ENCODE measurements around the gene GRK7. TPM values are rescaled to one million over a fixed set of nuclear protein-coding genes. Genes with fewer than 3 reads are reported as not detected.

GRK7 gene
- polyA plus RNA-seq, 1 of the 3 experiments (the other 2 are of a cell fraction): not detected

DNA sequence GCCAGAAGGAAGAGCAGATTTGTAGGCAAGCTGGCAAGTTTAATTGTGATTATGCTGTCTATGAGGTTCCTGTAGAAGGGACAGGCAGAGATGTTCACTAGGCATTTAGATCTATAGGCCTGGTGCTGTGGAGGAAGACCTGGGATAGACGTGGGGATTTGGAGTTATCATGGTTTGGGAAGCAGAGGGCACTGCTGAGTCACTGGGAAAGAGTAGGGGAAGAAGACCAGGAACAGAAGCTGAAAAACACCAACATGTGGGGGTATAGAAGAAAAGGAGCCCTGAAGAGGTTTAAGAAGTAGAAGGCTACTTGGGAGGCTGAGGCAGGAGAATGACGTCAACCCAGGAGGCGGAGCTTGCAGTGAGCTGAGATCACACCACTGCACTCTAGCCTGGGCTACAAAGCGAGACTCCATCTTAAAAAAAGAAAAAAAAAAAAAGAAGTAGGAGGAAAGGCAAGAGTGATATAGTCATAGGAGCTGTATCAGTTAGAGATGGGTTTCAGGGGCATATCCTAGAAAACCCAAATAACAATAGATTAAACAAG, 19.3 kb downstream of the GRK7 start:
- Histone ChIP-seq H3K27ac (ENCODE audit: low read depth in 2 of 2, low read length in 1 of 2) (no peak overlapping the region), H3K9me3 (no peaks in the 10 kb centered on the region), H3K4me1 (ENCODE audit: control insufficient read depth in 1 of 2, insufficient read depth in 2 of 2, low read depth in 1 of 2, low read length in 1 of 2) (no peaks in the 10 kb centered on the region; a peak in 1 of 4 replicates), H3F3A (replicated peaks; ENCODE audit: insufficient read depth) (no peaks in the 10 kb centered on the region), H3K9me2 (no peaks in the 10 kb centered on the region), H3K4me2 (no peak overlapping the region), H3K9ac (no peak overlapping the region), H3K4me3 (ENCODE audit: low read depth in 2 of 2, low read length in 1 of 2) (no peak overlapping the region), H3K36me3 (replicated peaks in 1 of 2; ENCODE audit: control insufficient read depth in 1 of 2, insufficient read depth in 2 of 2, low read length in 1 of 2) (no peaks in the 10 kb centered on the region), H4K20me1 (ENCODE audit: insufficient read depth) (no peaks in the 10 kb centered on the region), H3K27me3 (ENCODE audit: insufficient read depth) (no peaks in the 10 kb centered on the region), H3K79me2 (ENCODE audit: insufficient read depth) (no peaks in the 10 kb centered on the region), H2AFZ (ENCODE audit: low read depth) (no peak overlapping the region)
- ChIA-PET POLR2A (no interaction called here), CTCF (interaction anchor here (1.2 kb wide), 1 partner anchor 146 kb away, joined by 3 read pairs; no protein-coding TSS in a partner anchor)
- WGBS (ENCODE audit: low lambda C conversion rate): 38% methylated on average over 4 of the region's 4 CpGs
- no peak for TF ChIP-seq YY1 (IDR thresholded peaks at IDR 0.05; ENCODE audit: low read depth)
- TF ChIP-seq, protein P1, sequence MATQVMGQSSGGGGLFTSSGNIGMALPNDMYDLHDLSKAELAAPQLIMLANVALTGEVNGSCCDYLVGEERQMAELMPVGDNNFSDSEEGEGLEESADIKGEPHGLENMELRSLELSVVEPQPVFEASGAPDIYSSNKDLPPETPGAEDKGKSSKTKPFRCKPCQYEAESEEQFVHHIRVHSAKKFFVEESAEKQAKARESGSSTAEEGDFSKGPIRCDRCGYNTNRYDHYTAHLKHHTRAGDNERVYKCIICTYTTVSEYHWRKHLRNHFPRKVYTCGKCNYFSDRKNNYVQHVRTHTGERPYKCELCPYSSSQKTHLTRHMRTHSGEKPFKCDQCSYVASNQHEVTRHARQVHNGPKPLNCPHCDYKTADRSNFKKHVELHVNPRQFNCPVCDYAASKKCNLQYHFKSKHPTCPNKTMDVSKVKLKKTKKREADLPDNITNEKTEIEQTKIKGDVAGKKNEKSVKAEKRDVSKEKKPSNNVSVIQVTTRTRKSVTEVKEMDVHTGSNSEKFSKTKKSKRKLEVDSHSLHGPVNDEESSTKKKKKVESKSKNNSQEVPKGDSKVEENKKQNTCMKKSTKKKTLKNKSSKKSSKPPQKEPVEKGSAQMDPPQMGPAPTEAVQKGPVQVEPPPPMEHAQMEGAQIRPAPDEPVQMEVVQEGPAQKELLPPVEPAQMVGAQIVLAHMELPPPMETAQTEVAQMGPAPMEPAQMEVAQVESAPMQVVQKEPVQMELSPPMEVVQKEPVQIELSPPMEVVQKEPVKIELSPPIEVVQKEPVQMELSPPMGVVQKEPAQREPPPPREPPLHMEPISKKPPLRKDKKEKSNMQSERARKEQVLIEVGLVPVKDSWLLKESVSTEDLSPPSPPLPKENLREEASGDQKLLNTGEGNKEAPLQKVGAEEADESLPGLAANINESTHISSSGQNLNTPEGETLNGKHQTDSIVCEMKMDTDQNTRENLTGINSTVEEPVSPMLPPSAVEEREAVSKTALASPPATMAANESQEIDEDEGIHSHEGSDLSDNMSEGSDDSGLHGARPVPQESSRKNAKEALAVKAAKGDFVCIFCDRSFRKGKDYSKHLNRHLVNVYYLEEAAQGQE (IDR thresholded peaks at IDR 0.05; ENCODE audit: low read depth, low read length): no peak
- DNase-seq: no peak

DNA sequence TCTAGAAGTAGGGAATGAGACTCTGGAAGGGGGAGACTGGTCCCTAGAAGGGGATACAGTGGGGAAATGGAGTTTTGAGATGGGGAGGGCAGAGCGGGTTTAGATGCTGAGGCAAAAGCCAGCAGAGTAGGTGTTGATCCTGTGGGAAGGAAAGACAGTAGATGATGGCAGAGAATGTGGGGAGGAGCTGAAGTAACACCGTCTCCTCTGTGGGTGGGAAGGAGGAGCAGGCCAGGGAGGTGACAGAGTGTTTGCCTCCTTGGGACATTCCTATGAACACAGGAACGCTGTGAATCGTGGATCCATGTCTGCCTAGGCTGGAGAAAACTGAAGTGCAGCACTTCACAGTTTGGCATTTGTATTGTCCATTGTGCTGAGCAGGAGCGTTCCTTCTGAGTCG, 20.4 kb downstream of the GRK7 start:
- ChIA-PET CTCF (no interaction called here), POLR2A (no interaction called here)

DNA sequence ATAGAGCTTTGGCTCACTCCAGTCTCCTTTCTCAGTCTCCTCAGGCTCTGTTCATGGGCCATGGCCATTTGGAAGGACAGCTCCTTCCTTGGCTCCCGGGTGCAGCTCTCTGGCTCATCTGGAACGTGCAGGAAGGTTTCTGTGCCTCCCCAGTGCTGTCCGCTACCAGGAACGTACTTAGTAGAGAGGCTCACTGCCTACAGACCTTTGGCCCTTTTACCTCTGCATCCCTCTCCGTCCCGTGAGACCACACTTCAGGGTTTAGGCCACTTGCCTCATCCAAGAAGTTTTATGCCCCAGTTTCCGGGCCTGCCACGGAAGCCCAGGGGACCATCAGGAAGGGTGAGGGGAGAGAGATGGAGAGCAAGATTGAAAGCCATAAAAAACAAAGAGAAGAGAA, 20.9 kb downstream of the GRK7 start:
- no peak for DNase-seq

More for the DNA sequence above, 20.4 kb downstream of the GRK7 start:
- H3F3A ChIP-seq (replicated peaks; ENCODE audit: insufficient read depth): no peaks in the 10 kb centered on the region
- 82% methylated on average over 6 of the region's 6 CpGs for WGBS (ENCODE audit: low lambda C conversion rate)
- no peaks in the 10 kb centered on the region for H3K79me2 ChIP-seq (ENCODE audit: insufficient read depth)
- no peak overlapping the region for H3K4me3 ChIP-seq (ENCODE audit: low read depth in 2 of 2, low read length in 1 of 2)
- no peak for TF ChIP-seq NRF1 (IDR thresholded peaks at IDR 0.05; ENCODE audit: low read depth, low read length)
- H3K27me3 ChIP-seq (ENCODE audit: insufficient read depth): no peaks in the 10 kb centered on the region
- no peaks in the 10 kb centered on the region for H3K36me3 ChIP-seq (replicated peaks in 1 of 2; ENCODE audit: control insufficient read depth in 1 of 2, insufficient read depth in 2 of 2, low read length in 1 of 2)
- no peak for DNase-seq
- H3K4me2 ChIP-seq: no peak overlapping the region
- H3K9me2 ChIP-seq: no peaks in the 10 kb centered on the region
- no peak overlapping the region for H3K9ac ChIP-seq
- no peaks in the 10 kb centered on the region for H4K20me1 ChIP-seq (ENCODE audit: insufficient read depth)
- no peak overlapping the region for H3K27ac ChIP-seq (ENCODE audit: low read depth in 2 of 2, low read length in 1 of 2)
- H3K9me3 ChIP-seq: no peaks in the 10 kb centered on the region
- H2AFZ ChIP-seq (ENCODE audit: low read depth): no peak overlapping the region
- H3K4me1 ChIP-seq (ENCODE audit: control insufficient read depth in 1 of 2, insufficient read depth in 2 of 2, low read depth in 1 of 2, low read length in 1 of 2): no peaks in the 10 kb centered on the region

More for the DNA sequence above, 20.9 kb downstream of the GRK7 start:
- Histone ChIP-seq H2AFZ (ENCODE audit: low read depth) (no peak overlapping the region), H3K27me3 (ENCODE audit: insufficient read depth) (no peaks in the 10 kb centered on the region), H3K27ac (ENCODE audit: low read depth in 2 of 2, low read length in 1 of 2) (no peak overlapping the region), H3K4me3 (ENCODE audit: low read depth in 2 of 2, low read length in 1 of 2) (no peak overlapping the region), H3F3A (replicated peaks; ENCODE audit: insufficient read depth) (no peaks in the 10 kb centered on the region), H3K4me1 (ENCODE audit: control insufficient read depth in 1 of 2, insufficient read depth in 2 of 2, low read depth in 1 of 2, low read length in 1 of 2) (no peaks in the 10 kb centered on the region), H3K9me2 (no peaks in the 10 kb centered on the region), H3K4me2 (no peak overlapping the region), H3K79me2 (ENCODE audit: insufficient read depth) (no peaks in the 10 kb centered on the region), H4K20me1 (ENCODE audit: insufficient read depth) (no peaks in the 10 kb centered on the region), H3K36me3 (replicated peaks in 1 of 2; ENCODE audit: control insufficient read depth in 1 of 2, insufficient read depth in 2 of 2, low read length in 1 of 2) (no peaks in the 10 kb centered on the region), H3K9ac (no peak overlapping the region), H3K9me3 (no peaks in the 10 kb centered on the region)
- WGBS (ENCODE audit: low lambda C conversion rate): 76% methylated on average over 7 of the region's 8 CpGs
- POLR2A ChIA-PET: no interaction called here
- CTCF ChIA-PET: interaction anchor here (0.9 kb wide), 1 partner anchor 91 kb away, joined by 3 read pairs; no protein-coding TSS in a partner anchor
- TF ChIP-seq MEF2A (IDR thresholded peaks at IDR 0.05; ENCODE audit: borderline replicate concordance, low read depth) (no peak), CHD2 (IDR thresholded peaks at IDR 0.05; ENCODE audit: low read length, partially characterized antibody) (no peak), YY1 (IDR thresholded peaks at IDR 0.05; ENCODE audit: low read depth) (no peak), EZH2phosphoT487 (IDR thresholded peaks at IDR 0.05; ENCODE audit: borderline replicate concordance, low read depth) (no peak), NRF1 (IDR thresholded peaks at IDR 0.05; ENCODE audit: low read depth, low read length) (no peak), SMC3 (IDR thresholded peaks at IDR 0.05; ENCODE audit: low read depth, low read length) (no peak)
- TF ChIP-seq, protein P2, sequence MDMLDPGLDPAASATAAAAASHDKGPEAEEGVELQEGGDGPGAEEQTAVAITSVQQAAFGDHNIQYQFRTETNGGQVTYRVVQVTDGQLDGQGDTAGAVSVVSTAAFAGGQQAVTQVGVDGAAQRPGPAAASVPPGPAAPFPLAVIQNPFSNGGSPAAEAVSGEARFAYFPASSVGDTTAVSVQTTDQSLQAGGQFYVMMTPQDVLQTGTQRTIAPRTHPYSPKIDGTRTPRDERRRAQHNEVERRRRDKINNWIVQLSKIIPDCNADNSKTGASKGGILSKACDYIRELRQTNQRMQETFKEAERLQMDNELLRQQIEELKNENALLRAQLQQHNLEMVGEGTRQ (IDR thresholded peaks at IDR 0.05; ENCODE audit: borderline replicate concordance, low read depth, low read length): no peak
- TF ChIP-seq, protein P3, sequence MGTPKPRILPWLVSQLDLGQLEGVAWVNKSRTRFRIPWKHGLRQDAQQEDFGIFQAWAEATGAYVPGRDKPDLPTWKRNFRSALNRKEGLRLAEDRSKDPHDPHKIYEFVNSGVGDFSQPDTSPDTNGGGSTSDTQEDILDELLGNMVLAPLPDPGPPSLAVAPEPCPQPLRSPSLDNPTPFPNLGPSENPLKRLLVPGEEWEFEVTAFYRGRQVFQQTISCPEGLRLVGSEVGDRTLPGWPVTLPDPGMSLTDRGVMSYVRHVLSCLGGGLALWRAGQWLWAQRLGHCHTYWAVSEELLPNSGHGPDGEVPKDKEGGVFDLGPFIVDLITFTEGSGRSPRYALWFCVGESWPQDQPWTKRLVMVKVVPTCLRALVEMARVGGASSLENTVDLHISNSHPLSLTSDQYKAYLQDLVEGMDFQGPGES (IDR thresholded peaks at IDR 0.05; ENCODE audit: low read depth, low read length): no peak
- TF ChIP-seq, protein P4, sequence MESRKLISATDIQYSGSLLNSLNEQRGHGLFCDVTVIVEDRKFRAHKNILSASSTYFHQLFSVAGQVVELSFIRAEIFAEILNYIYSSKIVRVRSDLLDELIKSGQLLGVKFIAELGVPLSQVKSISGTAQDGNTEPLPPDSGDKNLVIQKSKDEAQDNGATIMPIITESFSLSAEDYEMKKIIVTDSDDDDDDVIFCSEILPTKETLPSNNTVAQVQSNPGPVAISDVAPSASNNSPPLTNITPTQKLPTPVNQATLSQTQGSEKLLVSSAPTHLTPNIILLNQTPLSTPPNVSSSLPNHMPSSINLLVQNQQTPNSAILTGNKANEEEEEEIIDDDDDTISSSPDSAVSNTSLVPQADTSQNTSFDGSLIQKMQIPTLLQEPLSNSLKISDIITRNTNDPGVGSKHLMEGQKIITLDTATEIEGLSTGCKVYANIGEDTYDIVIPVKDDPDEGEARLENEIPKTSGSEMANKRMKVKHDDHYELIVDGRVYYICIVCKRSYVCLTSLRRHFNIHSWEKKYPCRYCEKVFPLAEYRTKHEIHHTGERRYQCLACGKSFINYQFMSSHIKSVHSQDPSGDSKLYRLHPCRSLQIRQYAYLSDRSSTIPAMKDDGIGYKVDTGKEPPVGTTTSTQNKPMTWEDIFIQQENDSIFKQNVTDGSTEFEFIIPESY (IDR thresholded peaks at IDR 0.05; ENCODE audit: borderline replicate concordance, low read depth): no peak
- TF ChIP-seq, protein P5, sequence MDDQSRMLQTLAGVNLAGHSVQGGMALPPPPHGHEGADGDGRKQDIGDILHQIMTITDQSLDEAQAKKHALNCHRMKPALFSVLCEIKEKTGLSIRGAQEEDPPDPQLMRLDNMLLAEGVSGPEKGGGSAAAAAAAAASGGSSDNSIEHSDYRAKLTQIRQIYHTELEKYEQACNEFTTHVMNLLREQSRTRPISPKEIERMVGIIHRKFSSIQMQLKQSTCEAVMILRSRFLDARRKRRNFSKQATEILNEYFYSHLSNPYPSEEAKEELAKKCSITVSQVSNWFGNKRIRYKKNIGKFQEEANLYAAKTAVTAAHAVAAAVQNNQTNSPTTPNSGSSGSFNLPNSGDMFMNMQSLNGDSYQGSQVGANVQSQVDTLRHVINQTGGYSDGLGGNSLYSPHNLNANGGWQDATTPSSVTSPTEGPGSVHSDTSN (IDR thresholded peaks at IDR 0.05): no peak
